K562 (cell line): ENCODE data around the gene SYK.

Source experiments
- ADNP ChIP-seq: fragments of 200-800 bp; sonication (Bioruptor generic); IDR thresholded peaks from 2 replicates; pipeline ENCODE4 v1.6.1; 2016; ENCODE audit warnings: missing genetic modification characterization, missing compliant biosample characterization
- BHLHE40 ChIP-seq: IDR thresholded peaks from 2 replicates; pipeline ENCODE4 v1.6.1; 2011; ENCODE audit warnings: low read length, improper control_type of control experiment
- CUX1 ChIP-seq: fragments of 200-800 bp; sonication (Bioruptor generic); IDR thresholded peaks from 2 replicates; pipeline ENCODE4 v1.6.1; 2016; ENCODE audit warnings: missing genetic modification characterization, missing compliant biosample characterization
- EZH2 ChIP-seq: IDR thresholded peaks from 2 replicates; pipeline ENCODE4 v1.6.1; 2012; ENCODE audit warnings: low read depth, mild to moderate bottlenecking, inconsistent platforms, low read length, borderline replicate concordance
- FOXJ3 ChIP-seq: sonication (generic); formaldehyde crosslinking; IDR thresholded peaks from 2 replicates; pipeline ENCODE4 v1.4.0; 2020; ENCODE audit warnings: mild to moderate bottlenecking, missing genetic modification reagents
- MAX ChIP-seq: sonication (generic); formaldehyde crosslinking; IDR thresholded peaks from 2 replicates; pipeline ENCODE4 v1.9.0; 2022; ENCODE audit warnings: mild to moderate bottlenecking, missing genetic modification reagents
- POLR2AphosphoS5 ChIP-seq: IDR thresholded peaks from 2 replicates; pipeline ENCODE4 v1.6.1; 2011; ENCODE audit warnings: mild to moderate bottlenecking, low read depth, low read length, moderate library complexity; ENCODE audit not compliant: control insufficient read depth, insufficient read depth
- RCOR1 ChIP-seq, 2 experiments: IDR thresholded peaks; 2 replicates each; pipeline ENCODE4 v1.6.1; 2012; ENCODE audit warnings: low read depth in 2 of 2, low read length in 2 of 2, borderline replicate concordance in 1 of 2, improper control_type of control experiment in 1 of 2
- SIX5 ChIP-seq, 2 experiments: IDR thresholded peaks; 2 replicates each; pipeline ENCODE4 v1.6.1; 2011; ENCODE audit warnings: low read length in 2 of 2, borderline replicate concordance in 1 of 2, low read depth in 1 of 2, mild to moderate bottlenecking in 1 of 2, moderate library complexity in 1 of 2; ENCODE audit not compliant: insufficient read depth in 1 of 2
- SP2 ChIP-seq: IDR thresholded peaks from 2 replicates; pipeline ENCODE4 v1.6.1; 2011; ENCODE audit warnings: mild to moderate bottlenecking, low read depth, low read length, moderate library complexity; ENCODE audit not compliant: poor library complexity, severe bottlenecking; ENCODE audit errors: extremely low read depth
- STAT5B ChIP-seq: fragments of 250-450 bp; sonication (Bioruptor Pico); IDR thresholded peaks from 2 replicates; pipeline ENCODE4 v1.8.0; 2021; ENCODE audit warnings: mild to moderate bottlenecking, inconsistent platforms
- YY1 ChIP-seq, 3 experiments: IDR thresholded peaks; 2 replicates each; pipeline ENCODE4 v1.6.1; 2011; ENCODE audit warnings: low read length in 2 of 3, mild to moderate bottlenecking in 2 of 3, moderate library complexity in 2 of 3, borderline replicate concordance in 1 of 3, control low read depth in 1 of 3, low read depth in 1 of 3; ENCODE audit not compliant: insufficient read depth in 3 of 3, insufficient replicate concordance in 2 of 3, control insufficient read depth in 1 of 3, insufficient read length in 1 of 3; ENCODE audit errors: extremely low read depth in 1 of 3
- TF ChIP-seq, protein P1 (sequence below), 3 experiments: IDR thresholded peaks in 2 of 3; conservative IDR thresholded peaks in 1 of 3; 2 replicates each; pipeline ENCODE4 v1.5.1; 2011 to 2012; ENCODE audit warnings: low read length in 3 of 3, mild to moderate bottlenecking in 3 of 3, control low read depth in 2 of 3, improper control_type of control experiment in 1 of 3, inconsistent platforms in 1 of 3, low read depth in 1 of 3, mixed read lengths in 1 of 3, moderate library complexity in 1 of 3; ENCODE audit not compliant: insufficient read depth in 2 of 3

GRCh38 chr9:90826326-90827020 lies 24.9 kb downstream of the SYK start:
- TF ChIP-seq, protein P1, sequence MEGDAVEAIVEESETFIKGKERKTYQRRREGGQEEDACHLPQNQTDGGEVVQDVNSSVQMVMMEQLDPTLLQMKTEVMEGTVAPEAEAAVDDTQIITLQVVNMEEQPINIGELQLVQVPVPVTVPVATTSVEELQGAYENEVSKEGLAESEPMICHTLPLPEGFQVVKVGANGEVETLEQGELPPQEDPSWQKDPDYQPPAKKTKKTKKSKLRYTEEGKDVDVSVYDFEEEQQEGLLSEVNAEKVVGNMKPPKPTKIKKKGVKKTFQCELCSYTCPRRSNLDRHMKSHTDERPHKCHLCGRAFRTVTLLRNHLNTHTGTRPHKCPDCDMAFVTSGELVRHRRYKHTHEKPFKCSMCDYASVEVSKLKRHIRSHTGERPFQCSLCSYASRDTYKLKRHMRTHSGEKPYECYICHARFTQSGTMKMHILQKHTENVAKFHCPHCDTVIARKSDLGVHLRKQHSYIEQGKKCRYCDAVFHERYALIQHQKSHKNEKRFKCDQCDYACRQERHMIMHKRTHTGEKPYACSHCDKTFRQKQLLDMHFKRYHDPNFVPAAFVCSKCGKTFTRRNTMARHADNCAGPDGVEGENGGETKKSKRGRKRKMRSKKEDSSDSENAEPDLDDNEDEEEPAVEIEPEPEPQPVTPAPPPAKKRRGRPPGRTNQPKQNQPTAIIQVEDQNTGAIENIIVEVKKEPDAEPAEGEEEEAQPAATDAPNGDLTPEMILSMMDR (IDR thresholded peaks at IDR 0.05 in 2 of 3, conservative IDR thresholded peaks at IDR 0.05 in 1 of 3; ENCODE audit: insufficient read depth in 2 of 3, low read depth in 1 of 3, low read length in 3 of 3), result no peak
- TF ChIP-seq RCOR1 (IDR thresholded peaks at IDR 0.05; ENCODE audit: borderline replicate concordance in 1 of 2, low read depth in 2 of 2, low read length in 2 of 2) (no peak), EZH2 (no peak), SP2 (no peak), POLR2AphosphoS5 (no peak), BHLHE40 (no peak), SIX5 (IDR thresholded peaks at IDR 0.05; ENCODE audit: borderline replicate concordance in 1 of 2, insufficient read depth in 1 of 2, low read depth in 1 of 2, low read length in 2 of 2) (no peak), ADNP (tag) (no peak), STAT5B (no peak), FOXJ3 (CRISPR knock-in tag) (no peak), CUX1 (CRISPR knock-in tag) (no peak), YY1 (IDR thresholded peaks at IDR 0.05; ENCODE audit: borderline replicate concordance in 1 of 3, control insufficient read depth in 1 of 3, extremely low read depth in 1 of 3, insufficient read depth in 3 of 3, insufficient read length in 1 of 3, insufficient replicate concordance in 2 of 3, low read depth in 1 of 3, low read length in 2 of 3) (no peak), MAX (CRISPR knock-in tag) (no peak)
